ENCODE data around the gene RNF149. TPM values are rescaled to one million over a fixed set of nuclear protein-coding genes. Genes with fewer than 3 reads are reported as not detected.
"Not testable (repeated sequence)": the region's sequence is repeated elsewhere in the genome, so short reads cannot be mapped to it uniquely, and the experiment has no call there.

RNF149 gene
- polyA plus RNA-seq, 2 of the 4 experiments (the other 2 are of a cell fraction): 28.8 to 34.8 TPM

GRCh38 chr2:101249826-101250225 lies 58.7 kb downstream of the RNF149 start:
- ChIA-PET POLR2A (interaction anchor here (0.5 kb wide), 1 partner anchor 32 kb away, joined by 3 read pairs; no protein-coding TSS in a partner anchor), CTCF (interaction anchor here (5.8 kb wide), 1 partner anchor 9 kb away, joined by 30 read pairs; no protein-coding TSS in a partner anchor)
- no peak for TF ChIP-seq CHD2 (IDR thresholded peaks at IDR 0.05; ENCODE audit: low read length, partially characterized antibody)
- no peak for TF ChIP-seq KDM5A (IDR thresholded peaks at IDR 0.05)
- TF ChIP-seq MAZ (IDR thresholded peaks at IDR 0.05; ENCODE audit: borderline replicate concordance, low read depth, low read length): no peak
- no peak for TF ChIP-seq MAX (IDR thresholded peaks at IDR 0.05)
- no peak for TF ChIP-seq CBX2 (IDR thresholded peaks at IDR 0.05; ENCODE audit: borderline replicate concordance, low read depth)
- no peak for TF ChIP-seq HES2 (IDR thresholded peaks at IDR 0.05)
- TF ChIP-seq RAD21 (conservative IDR thresholded peaks at IDR 0.05 in 1 of 2, IDR thresholded peaks at IDR 0.05 in 1 of 2): no peak
- no peak for TF ChIP-seq HOXB5 (CRISPR knock-in tag; IDR thresholded peaks at IDR 0.05)
- DNase-seq (ENCODE audit: low read depth in 1 of 2, low spot score in 1 of 2) (no peak), ATAC-seq (no peak), FAIRE-seq (no peak)
- Histone ChIP-seq H3K9me3 (no peaks in the 10 kb centered on the region), H3K4me3 (no peak overlapping the region), H3K27ac (no peak overlapping the region), H3K4me2 (no peak overlapping the region), H3K4me1 (peaks cover 15% of the 10 kb centered on the region)
- WGBS (ENCODE audit: missing lambda C conversion rate): 80% methylated on average over 5 of the region's 5 CpGs

GRCh38 chr2:101248756-101249155 lies 59.7 kb downstream of the RNF149 start:
- 71% methylated on average over 5 of the region's 5 CpGs for WGBS (ENCODE audit: missing lambda C conversion rate)

GRCh38 chr2:101245468-101245867 lies 63.0 kb downstream of the RNF149 start:
- not testable (repeated sequence) for H3K4me2 ChIP-seq; H3K4me1 ChIP-seq; H3K9me3 ChIP-seq; ATAC-seq; H3K27ac ChIP-seq; DNase-seq (ENCODE audit: low read depth in 1 of 2, low spot score in 1 of 2); H3K4me3 ChIP-seq; FAIRE-seq
- 79% methylated on average over 5 of the region's 5 CpGs for WGBS (ENCODE audit: missing lambda C conversion rate)
- ChIA-PET POLR2A (interaction anchor here (0.5 kb wide), 1 partner anchor 28 kb away, joined by 14 read pairs; no protein-coding TSS in a partner anchor), CTCF (interaction anchor here (0.7 to 1.5 kb wide), 2 partner anchors 12 to 40 kb away, joined by 4 read pairs; no protein-coding TSS in a partner anchor)

More at GRCh38 chr2:101248756-101249155, 59.7 kb downstream of the RNF149 start:
- FAIRE-seq; H3K4me1 ChIP-seq; H3K4me2 ChIP-seq; ATAC-seq; H3K9me3 ChIP-seq; POLR2A ChIA-PET; H3K4me3 ChIP-seq; DNase-seq (ENCODE audit: low read depth in 1 of 2, low spot score in 1 of 2); H3K27ac ChIP-seq: not testable (repeated sequence)
- CTCF ChIA-PET: interaction anchor here (5.8 kb wide), 1 partner anchor 8 kb away, joined by 30 read pairs; no protein-coding TSS in a partner anchor

- H3K27ac ChIP-seq, FAIRE-seq: not testable (repeated sequence)
- CTCF ChIA-PET: interaction anchor here (0.6 to 1.5 kb wide), 3 partner anchors 13 to 212 kb away, joined by 3 to 4 read pairs (median 4); no protein-coding TSS in a partner anchor
Measured at GRCh38 chr2:101244899-101245298, 63.6 kb downstream of the RNF149 start.

GRCh38 chr2:101244373-101244772 lies 64.1 kb downstream of the RNF149 start:
- H3K9me3 ChIP-seq; H3K27ac ChIP-seq; POLR2A ChIA-PET; FAIRE-seq; H3K4me2 ChIP-seq; H3K4me3 ChIP-seq; DNase-seq (ENCODE audit: low read depth in 1 of 2, low spot score in 1 of 2); ATAC-seq: not testable (repeated sequence)
- CTCF ChIA-PET: interaction anchor here (0.8 kb wide), 1 partner anchor 18 kb away, joined by 4 read pairs; no protein-coding TSS in a partner anchor
- H3K4me1 ChIP-seq: peaks cover 10% of the 10 kb centered on the region
- WGBS (ENCODE audit: missing lambda C conversion rate): 73% methylated on average over 4 of the region's 4 CpGs

More at GRCh38 chr2:101244899-101245298, 63.6 kb downstream of the RNF149 start:
- ATAC-seq; H3K4me2 ChIP-seq; POLR2A ChIA-PET; H3K4me1 ChIP-seq; DNase-seq (ENCODE audit: low read depth in 1 of 2, low spot score in 1 of 2); H3K9me3 ChIP-seq; H3K4me3 ChIP-seq: not testable (repeated sequence)
- WGBS (ENCODE audit: missing lambda C conversion rate): 94% methylated on average over 11 of the region's 12 CpGs

GRCh38 chr2:101241158-101241557 lies 67.3 kb downstream of the RNF149 start:
- Histone ChIP-seq H3K4me3 (no peak overlapping the region), H3K4me2 (no peak overlapping the region), H3K27ac (no peak overlapping the region), H3K9me3 (0 out of 3 replicates have a peak, but pooled peaks cover 2% of the 10 kb centered on the region), H3K4me1 (peaks cover 17% of the 10 kb centered on the region)
- DNase-seq (ENCODE audit: low read depth in 1 of 2, low spot score in 1 of 2) (no peak), ATAC-seq (no peak), FAIRE-seq (no peak)
- CTCF ChIA-PET: interaction anchor here (1.0 to 2.6 kb wide), 5 partner anchors 10 to 779 kb away, joined by 3 to 30 read pairs (median 4); partner anchors contain the start of gene CNOT11
- 48% methylated on average over 5 of the region's 5 CpGs for WGBS (ENCODE audit: missing lambda C conversion rate)
- no peak for TF ChIP-seq CBX8 (IDR thresholded peaks at IDR 0.05)
- POLR2A ChIA-PET: interaction anchor here (2.8 kb wide), 1 partner anchor 11 kb away, joined by 8 read pairs; the partner anchor contains the start of gene CNOT11
